CD4-positive, CD25-positive, alpha-beta regulatory T cell (primary cell): ENCODE measurements around the gene UNC45A. TPM values are rescaled to one million over a fixed set of nuclear protein-coding genes. Genes with fewer than 3 reads are reported as not detected.
A peak's percentile ranks its signal among the peaks of the same experiment; 100 is the strongest.

Experiments
- ATAC-seq, 2 donors: fragments of 150-1000 bp; cut with Tn5 transposase; one replicate each; pipeline ENCODE4 v1.10.0; 2021; ENCODE audit warnings: low read depth in 2 of 2, moderate number of reproducible peaks in 2 of 2, moderate library complexity in 1 of 2
- DNase-seq, 3 donors: peaks; one replicate each; pipeline versions ENCODE4 v3.0.0 to v3.0.0-alpha.2; 2012 to 2022; ENCODE audit warnings: mixed read lengths in 1 of 3
- H3K27ac ChIP-seq: one replicate; pipeline ENCODE4 v1.7.0; 2013; ENCODE audit warnings: mild to moderate bottlenecking, low read length; ENCODE audit not compliant: insufficient read depth, poor library complexity, severe bottlenecking
- H3K27me3 ChIP-seq: one replicate; pipeline ENCODE4 v1.7.0; 2013; ENCODE audit warnings: low read length; ENCODE audit not compliant: control insufficient read depth, insufficient read depth
- H3K36me3 ChIP-seq: one replicate; pipeline ENCODE4 v1.7.0; 2013; ENCODE audit warnings: mild to moderate bottlenecking, low read length, moderate library complexity; ENCODE audit not compliant: control insufficient read depth, insufficient read depth
- H3K4me1 ChIP-seq: 2 replicates; pipeline ENCODE4 v1.7.0; 2013; ENCODE audit warnings: mild to moderate bottlenecking, low read length; ENCODE audit not compliant: insufficient read depth, control insufficient read depth, poor library complexity, severe bottlenecking
- H3K4me3 ChIP-seq: one replicate; pipeline ENCODE4 v1.7.0; 2013; ENCODE audit warnings: low read depth, mild to moderate bottlenecking, low read length, moderate library complexity
- H3K9me3 ChIP-seq, 2 experiments: 1 replicate in 1 of 2; 2 replicates in 1 of 2; pipeline ENCODE4 v1.7.0; 2013; ENCODE audit warnings: low read length in 2 of 2, mild to moderate bottlenecking in 1 of 2, moderate library complexity in 1 of 2; ENCODE audit not compliant: control insufficient read depth in 2 of 2
- H3K27ac Mint-ChIP-seq, 3 donors: one replicate each; pipeline ENCODE4 v1.8.0; 2020 to 2022; ENCODE audit warnings: mild to moderate bottlenecking in 3 of 3, mixed read lengths in 3 of 3, moderate library complexity in 2 of 3
- H3K27me3 Mint-ChIP-seq: one replicate; pipeline ENCODE4 v1.8.0; 2022; ENCODE audit warnings: mild to moderate bottlenecking, mixed read lengths
- H3K36me3 Mint-ChIP-seq: one replicate; pipeline ENCODE4 v1.8.0; 2020; ENCODE audit warnings: mixed read lengths
- H3K4me1 Mint-ChIP-seq, 4 donors: one replicate each; pipeline ENCODE4 v1.8.0; 2020 to 2022; ENCODE audit warnings: mixed read lengths in 4 of 4, mild to moderate bottlenecking in 1 of 4
- H3K4me3 Mint-ChIP-seq, 4 donors: one replicate each; pipeline ENCODE4 v1.8.0; 2020 to 2022; ENCODE audit warnings: mild to moderate bottlenecking in 4 of 4, mixed read lengths in 4 of 4, moderate library complexity in 3 of 4
- H3K9me3 Mint-ChIP-seq, 7 donors: one replicate each; pipeline ENCODE4 v1.8.0; 2020 to 2022; ENCODE audit warnings: mixed read lengths in 7 of 7, mild to moderate bottlenecking in 3 of 7, moderate library complexity in 2 of 7
- polyA plus RNA-seq, 4 donors: library from polyadenylated mRNA; unstranded; fragments of 300-500 nt; fragmentation: Illumina TruSeq; gene quantifications; one replicate each; pipeline ENCODE4 v1.2.3, GENCODE V29; 2021
- total RNA-seq: library from RNA; stranded (reverse); gene quantifications from one replicate; pipeline ENCODE4 v1.2.3, GENCODE V29; 2022

UNC45A gene
- total and polyA plus RNA-seq, 5 donors from 2014 or later: 45.4 to 65.9 (median 56.6) TPM

DNA sequence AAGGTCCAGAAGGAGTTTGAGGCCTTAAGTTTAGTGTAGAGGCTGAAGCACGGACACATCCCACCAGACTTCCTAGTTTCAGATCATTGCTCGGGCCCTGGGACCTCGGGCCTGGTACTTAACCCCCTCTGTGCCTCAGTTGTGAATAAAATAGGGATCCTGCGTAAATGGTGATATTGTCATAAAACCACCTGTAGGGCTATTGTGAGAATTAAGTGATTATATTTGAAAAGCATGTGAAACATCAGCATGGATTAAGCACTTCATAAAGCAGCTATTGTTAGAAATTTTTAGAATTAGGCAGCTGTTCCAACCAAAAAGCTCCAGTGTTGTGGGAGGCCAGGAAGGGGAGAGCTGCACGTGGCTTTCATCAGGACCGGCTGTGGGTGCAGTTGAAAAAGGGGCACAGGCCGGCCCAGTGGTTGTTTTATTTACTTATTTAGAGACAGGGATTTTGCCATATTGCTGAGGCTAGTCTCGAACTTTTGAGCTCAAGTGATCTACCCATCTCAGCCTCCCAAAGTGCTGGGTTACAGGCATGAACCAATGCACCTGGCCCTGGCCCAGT, 24.0 kb downstream of the UNC45A start:
- no peaks in the 10 kb centered on the region for H3K9me3 Mint-ChIP-seq
- peaks cover 21% of the 10 kb centered on the region for H3K36me3 Mint-ChIP-seq
- no peaks in the 10 kb centered on the region for H3K27me3 Mint-ChIP-seq
- H3K4me1 Mint-ChIP-seq: peaks cover 0 to 23% (median 9%) of the 10 kb centered on the region in 4 donors
- H3K4me1 ChIP-seq: peaks cover 24% of the 10 kb centered on the region
- no peaks in the 10 kb centered on the region for H3K9me3 ChIP-seq
- DNase-seq (no peak), ATAC-seq (no peak)
- peaks cover 28% of the 10 kb centered on the region for H3K36me3 ChIP-seq
- H3K27ac Mint-ChIP-seq: peak overlapping the region in 2 of 3 donors; percentile 26 to 37
- H3K4me3 ChIP-seq: no peak overlapping the region
- no peak overlapping the region for H3K27ac ChIP-seq
- H3K27me3 ChIP-seq: no peaks in the 10 kb centered on the region
- peak overlapping the region in 2 of 4 donors; percentile 29 to 75 for H3K4me3 Mint-ChIP-seq

- peaks cover 0 to 19% (median 6%) of the 10 kb centered on the region in 4 donors for H3K4me1 Mint-ChIP-seq
- no peaks in the 10 kb centered on the region for H3K9me3 ChIP-seq
- H3K27me3 Mint-ChIP-seq: no peaks in the 10 kb centered on the region
- H3K4me3 Mint-ChIP-seq: peak overlapping the region in 2 of 4 donors; percentile 39 to 61
- H3K27ac ChIP-seq: no peak overlapping the region
- peak overlapping the region in 2 of 3 donors; percentile 25 to 37 for H3K27ac Mint-ChIP-seq
- no peaks in the 10 kb centered on the region for H3K9me3 Mint-ChIP-seq
- H3K36me3 Mint-ChIP-seq: peaks cover 21% of the 10 kb centered on the region
- ATAC-seq (no peak), DNase-seq (no peak)
- peaks cover 28% of the 10 kb centered on the region for H3K36me3 ChIP-seq
- no peak overlapping the region for H3K4me3 ChIP-seq
- H3K4me1 ChIP-seq: peaks cover 20% of the 10 kb centered on the region
- H3K27me3 ChIP-seq: no peaks in the 10 kb centered on the region
Measured at GRCh38 chr15:90959894-90960293, 24.8 kb downstream of the UNC45A start.

GRCh38 chr15:90960298-90961091, 25.4 kb downstream of the UNC45A start:
- Mint-ChIP-seq H3K36me3 (peaks cover 21% of the 10 kb centered on the region), H3K4me3 (no peak overlapping the region), H3K27me3 (no peaks in the 10 kb centered on the region), H3K9me3 (no peaks in the 10 kb centered on the region), H3K27ac (peak overlapping the region in 1 of 3 donors; percentile 48), H3K4me1 (peaks cover 0 to 18% (median 6%) of the 10 kb centered on the region in 4 donors)
- Histone ChIP-seq H3K27me3 (no peaks in the 10 kb centered on the region), H3K36me3 (peaks cover 28% of the 10 kb centered on the region), H3K27ac (no peak overlapping the region), H3K9me3 (no peaks in the 10 kb centered on the region), H3K4me3 (no peak overlapping the region), H3K4me1 (peaks cover 15% of the 10 kb centered on the region)
- no peak for DNase-seq
- ATAC-seq: no peak

DNA sequence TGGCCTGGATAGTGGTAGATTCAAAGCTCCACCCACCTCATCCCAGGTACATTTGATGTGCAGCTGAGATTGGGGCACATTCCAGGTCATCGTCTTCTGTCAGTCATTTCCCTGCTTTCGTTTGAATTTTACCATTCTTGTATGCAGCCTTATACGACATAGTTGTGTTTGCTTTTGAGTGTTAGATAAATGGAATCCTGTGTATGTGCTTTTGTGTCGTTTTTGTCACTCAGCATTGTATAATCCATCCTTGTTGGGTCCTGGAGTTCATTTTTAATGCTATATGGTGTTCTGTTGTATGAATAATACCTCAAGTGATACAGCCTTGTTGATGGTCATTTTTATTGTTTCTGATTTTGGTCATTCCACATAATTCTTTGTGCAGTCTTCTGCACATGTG, 26.9 kb downstream of the UNC45A start:
- Mint-ChIP-seq H3K36me3 (peaks cover 33% of the 10 kb centered on the region), H3K27ac (peak overlapping the region in 1 of 3 donors; percentile 78), H3K9me3 (no peaks in the 10 kb centered on the region), H3K27me3 (no peaks in the 10 kb centered on the region), H3K4me3 (peak overlapping the region in 2 of 4 donors; percentile 38 to 49), H3K4me1 (peaks cover 0 to 10% (median 1%) of the 10 kb centered on the region in 4 donors)
- Histone ChIP-seq H3K36me3 (peaks cover 33% of the 10 kb centered on the region), H3K9me3 (no peaks in the 10 kb centered on the region), H3K27me3 (no peaks in the 10 kb centered on the region), H3K4me3 (no peak overlapping the region), H3K4me1 (peaks cover under 1% of the 10 kb centered on the region), H3K27ac (no peak overlapping the region)
- ATAC-seq (no peak), DNase-seq (no peak)

DNA sequence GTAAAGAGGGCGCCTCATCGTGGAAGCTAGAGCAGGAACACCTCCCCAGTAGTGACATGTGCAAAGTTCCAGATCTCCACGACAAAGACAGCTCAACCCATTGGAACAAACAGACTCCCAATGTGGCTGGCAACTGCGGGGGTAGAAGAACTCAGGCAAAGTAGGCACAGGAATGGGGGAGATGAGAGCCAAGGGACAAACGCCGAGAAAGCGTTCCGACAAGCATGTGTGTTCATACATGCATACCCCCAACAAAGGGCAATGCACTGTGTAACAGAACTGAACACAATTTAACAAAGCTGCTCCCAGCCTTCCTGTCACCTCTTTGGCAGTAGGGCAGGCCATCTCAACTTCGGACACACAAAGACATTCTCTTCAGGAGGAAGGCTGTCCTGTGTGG, 31.2 kb downstream of the UNC45A start:
- H3K36me3 Mint-ChIP-seq: peaks cover 32% of the 10 kb centered on the region
- Histone ChIP-seq H3K4me3 (no peak overlapping the region), H3K27me3 (no peaks in the 10 kb centered on the region), H3K36me3 (peaks cover 44% of the 10 kb centered on the region), H3K27ac (no peak overlapping the region), H3K9me3 (no peaks in the 10 kb centered on the region), H3K4me1 (no peaks in the 10 kb centered on the region)
- peaks cover 0 to 5% (median 2%) of the 10 kb centered on the region in 4 donors for H3K4me1 Mint-ChIP-seq
- H3K4me3 Mint-ChIP-seq: no peak overlapping the region
- DNase-seq (no peak), ATAC-seq (no peak)
- no peaks in the 10 kb centered on the region for H3K9me3 Mint-ChIP-seq
- H3K27ac Mint-ChIP-seq: peak overlapping the region in 2 of 3 donors; percentile 6 to 10
- H3K27me3 Mint-ChIP-seq: no peaks in the 10 kb centered on the region

- Mint-ChIP-seq H3K36me3 (peaks cover 23% of the 10 kb centered on the region), H3K27ac (peak overlapping the region in 1 of 3 donors; percentile 49), H3K4me3 (no peak overlapping the region), H3K9me3 (no peaks in the 10 kb centered on the region), H3K4me1 (peaks cover 0 to 5% (median 1%) of the 10 kb centered on the region in 4 donors), H3K27me3 (no peaks in the 10 kb centered on the region)
- H3K4me3 ChIP-seq: no peak overlapping the region
- no peak overlapping the region for H3K27ac ChIP-seq
- DNase-seq (no peak), ATAC-seq (no peak)
- no peaks in the 10 kb centered on the region for H3K4me1 ChIP-seq
- H3K27me3 ChIP-seq: no peaks in the 10 kb centered on the region
- H3K36me3 ChIP-seq: peaks cover 35% of the 10 kb centered on the region
- no peaks in the 10 kb centered on the region for H3K9me3 ChIP-seq
Measured at GRCh38 chr15:90967206-90967605, 32.1 kb downstream of the UNC45A start.

DNA sequence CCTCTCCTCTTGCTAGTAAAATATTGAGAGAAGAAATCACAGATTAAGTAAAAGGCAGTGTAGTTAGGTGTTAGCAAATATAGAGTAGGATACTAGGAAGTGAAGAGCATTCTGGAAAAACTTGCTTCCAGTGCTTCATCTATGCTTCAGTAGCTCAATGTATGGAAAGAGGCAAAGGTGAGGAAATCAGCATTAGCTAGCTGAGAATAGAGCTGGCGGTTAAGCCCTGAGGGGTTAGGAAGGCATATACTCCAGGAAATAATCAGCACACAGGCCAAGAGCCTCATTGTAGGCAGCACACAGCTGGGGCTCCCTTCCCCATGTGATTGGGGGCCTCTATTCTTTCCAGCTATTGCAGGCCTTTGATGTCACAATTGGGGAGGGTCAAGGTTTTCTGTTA, 33.3 kb downstream of the UNC45A start:
- ATAC-seq (no peak), DNase-seq (no peak)
- no peaks in the 10 kb centered on the region for H3K4me1 ChIP-seq
- peaks cover 34% of the 10 kb centered on the region for H3K36me3 ChIP-seq
- H3K4me3 Mint-ChIP-seq: no peak overlapping the region
- no peak overlapping the region for H3K27ac Mint-ChIP-seq
- H3K27me3 ChIP-seq: no peaks in the 10 kb centered on the region
- no peaks in the 10 kb centered on the region for H3K9me3 Mint-ChIP-seq
- no peaks in the 10 kb centered on the region for H3K9me3 ChIP-seq
- H3K36me3 Mint-ChIP-seq: peaks cover 23% of the 10 kb centered on the region
- no peak overlapping the region for H3K4me3 ChIP-seq
- peaks cover 0 to 5% (median under 1%) of the 10 kb centered on the region in 4 donors for H3K4me1 Mint-ChIP-seq
- H3K27me3 Mint-ChIP-seq: no peaks in the 10 kb centered on the region
- H3K27ac ChIP-seq: no peak overlapping the region
